ENCODE results near the gene VIP. TPM values are rescaled to one million over a fixed set of nuclear protein-coding genes. Genes with fewer than 3 reads are reported as not detected.

VIP gene
- total RNA-seq: 3.1 TPM

DNA sequence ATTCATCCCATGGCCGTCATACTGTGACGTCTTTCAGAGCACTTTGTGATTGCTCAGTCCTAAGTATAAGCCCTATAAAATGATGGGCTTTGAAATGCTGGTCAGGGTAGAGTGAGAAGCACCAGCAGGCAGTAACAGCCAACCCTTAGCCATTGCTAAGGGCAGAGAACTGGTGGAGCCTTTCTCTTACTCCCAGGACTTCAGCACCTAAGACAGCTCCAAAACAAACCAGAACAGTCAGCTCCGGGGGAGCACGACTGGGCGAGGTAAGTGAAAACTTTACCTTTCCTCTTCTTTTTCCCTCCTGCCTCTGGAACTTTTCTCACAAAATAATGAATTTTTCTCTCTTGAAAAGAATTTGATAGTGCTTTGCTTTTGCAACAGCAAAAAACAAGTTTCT is at the start of gene VIP:
Gene VIP (plus strand): TSS at position 104 of the 400 bp plus-strand sequence. CDS start 1,381 bp downstream, outside the sequence.

Other genes with a start within 250 kb of the VIP start
- gene SYNE1, start 113.4 kb upstream of the VIP start, total RNA-seq: 488 TPM
- gene MYCT1, start 52.9 kb upstream of the VIP start, total RNA-seq: 2.2 TPM
- gene FBXO5, start 232.2 kb downstream of the VIP start, total RNA-seq: 10.0 TPM